Common myeloid progenitor, CD34-positive (primary cell): ENCODE data around the gene DRC3.

ENCODE experiments used
- CTCF ChIA-PET: fragments of 350-600 bp; sonication (Branson Sonifier 250); formaldehyde crosslinking; loops from one replicate; lab custom pipeline; 2021; ENCODE audit warnings: antibody characterized with exemption; lab: Charles Lee
- POLR2A ChIA-PET: fragments of 350-600 bp; sonication (Branson Sonifier 250); formaldehyde crosslinking; loops from one replicate; lab custom pipeline; 2021; ENCODE audit warnings: antibody characterized with exemption; lab: Charles Lee
- DNase-seq, 3 donors: peaks; one replicate each; pipeline versions ENCODE4 v3.0.0 to v3.0.0-alpha.2; 2013
- H3K27ac ChIP-seq, 2 experiments: 1 replicate in 1 of 2; 2 replicates in 1 of 2; pipeline ENCODE4 v1.7.0; 2013; ENCODE audit warnings: inconsistent platforms in 2 of 2, low read length in 2 of 2, mild to moderate bottlenecking in 2 of 2, low read depth in 1 of 2, moderate library complexity in 1 of 2; ENCODE audit not compliant: severe bottlenecking in 2 of 2, insufficient read depth in 1 of 2, poor library complexity in 1 of 2
- H3K27me3 ChIP-seq, 5 experiments: replicated peaks in 2 of 5; 1 replicate in 3 of 5; 2 replicates in 2 of 5; pipeline versions ENCODE4 v1.6.1 to v1.7.0; 2013; ENCODE audit warnings: low read length in 4 of 5, mild to moderate bottlenecking in 2 of 5, moderate library complexity in 2 of 5, inconsistent platforms in 1 of 5; ENCODE audit not compliant: insufficient read depth in 5 of 5, control insufficient read depth in 4 of 5
- H3K36me3 ChIP-seq, 4 experiments: 1 replicate in 2 of 4; 2 replicates in 2 of 4; pipeline versions ENCODE4 v1.6.1 to v1.7.0; 2013; ENCODE audit warnings: low read length in 3 of 4, control low read depth in 1 of 4, mild to moderate bottlenecking in 1 of 4; ENCODE audit not compliant: control insufficient read depth in 4 of 4, insufficient read depth in 4 of 4
- H3K4me1 ChIP-seq, 4 experiments: 1 replicate in 3 of 4; 2 replicates in 1 of 4; pipeline versions ENCODE4 v1.6.1 to v1.7.1; 2013; ENCODE audit warnings: low read length in 3 of 4, mild to moderate bottlenecking in 3 of 4, control low read depth in 1 of 4, inconsistent platforms in 1 of 4, moderate library complexity in 1 of 4; ENCODE audit not compliant: control insufficient read depth in 4 of 4, insufficient read depth in 4 of 4; ENCODE audit errors: control extremely low read depth in 1 of 4
- H3K4me3 ChIP-seq, 7 experiments: 1 replicate in 4 of 7; 2 replicates in 3 of 7; pipeline versions ENCODE4 v1.5.1 to v1.7.0; 2013; ENCODE audit warnings: mild to moderate bottlenecking in 7 of 7, low read length in 6 of 7, moderate library complexity in 6 of 7, inconsistent platforms in 2 of 7, low read depth in 2 of 7, control low read depth in 1 of 7; ENCODE audit not compliant: insufficient read depth in 4 of 7, control insufficient read depth in 1 of 7; ENCODE audit errors: extremely low read depth in 1 of 7
- H3K9me3 ChIP-seq, 5 experiments: 1 replicate in 4 of 5; 2 replicates in 1 of 5; pipeline versions ENCODE4 v1.6.1 to v1.7.1; 2013; ENCODE audit warnings: low read length in 4 of 5, mild to moderate bottlenecking in 2 of 5, inconsistent platforms in 1 of 5, low read depth in 1 of 5, moderate library complexity in 1 of 5; ENCODE audit not compliant: control insufficient read depth in 4 of 5, insufficient read depth in 2 of 5; ENCODE audit errors: control extremely low read depth in 1 of 5
- WGBS: methylation state at CpG from one replicate; pipeline ENCODE4 v1.1.5; 2013; ENCODE audit not compliant: insufficient coverage; 5-methylcytosine and 5-hydroxymethylcytosine counted together

DRC3 gene

GRCh38 chr17:17947309-17947708, 25.4 kb upstream of the DRC3 start:
- CTCF ChIA-PET: interaction anchor here (0.6 to 1.6 kb wide), 3 partner anchors 10 to 1711 kb away, joined by 3 to 5 read pairs (median 4); no protein-coding TSS in a partner anchor

GRCh38 chr17:17947966-17948365, 24.7 kb upstream of the DRC3 start:
- CTCF ChIA-PET: no interaction called here
- Histone ChIP-seq H3K4me1 (peaks cover 0 to 10% (median 4%) of the 10 kb centered on the region in 4 experiments), H3K27ac (no peak overlapping the region), H3K9me3 (no peaks in the 10 kb centered on the region), H3K36me3 (no peaks in the 10 kb centered on the region), H3K27me3 (no peaks in the 10 kb centered on the region), H3K4me3 (no peak overlapping the region)
- POLR2A ChIA-PET: interaction anchor here (0.7 kb wide), 1 partner anchor 18 kb away, joined by 3 read pairs; no protein-coding TSS in a partner anchor
- 100% methylated on average over 1 of the region's 1 CpG for WGBS
- DNase-seq: no peak

More at GRCh38 chr17:17947309-17947708, 25.4 kb upstream of the DRC3 start:
- H3K4me1 ChIP-seq: peaks cover 0 to 10% (median 4%) of the 10 kb centered on the region in 4 experiments
- H3K27me3 ChIP-seq: no peaks in the 10 kb centered on the region
- POLR2A ChIA-PET: interaction anchor here (0.7 kb wide), 2 partner anchors 17 to 63 kb away, joined by 3 read pairs; no protein-coding TSS in a partner anchor
- 100% methylated on average over 3 of the region's 5 CpGs for WGBS
- no peaks in the 10 kb centered on the region for H3K36me3 ChIP-seq
- H3K4me3 ChIP-seq: no peak overlapping the region
- no peak for DNase-seq
- H3K27ac ChIP-seq: no peak overlapping the region
- H3K9me3 ChIP-seq: no peaks in the 10 kb centered on the region

GRCh38 chr17:17950347-17950746, 22.3 kb upstream of the DRC3 start:
- Histone ChIP-seq H3K9me3 (no peaks in the 10 kb centered on the region), H3K36me3 (no peaks in the 10 kb centered on the region), H3K4me3 (no peak overlapping the region), H3K27ac (no peak overlapping the region), H3K4me1 (no peaks in the 10 kb centered on the region), H3K27me3 (no peaks in the 10 kb centered on the region)
- WGBS: 93% methylated on average over 5 of the region's 7 CpGs
- ChIA-PET POLR2A (no interaction called here), CTCF (no interaction called here)
- DNase-seq: no peak

GRCh38 chr17:17950806-17951205, 21.9 kb upstream of the DRC3 start:
- H3K4me3 ChIP-seq: no peak overlapping the region
- H3K27me3 ChIP-seq: no peaks in the 10 kb centered on the region
- H3K4me1 ChIP-seq: no peaks in the 10 kb centered on the region
- peaks cover 0 to under 1% (median 0%) of the 10 kb centered on the region in 4 experiments for H3K36me3 ChIP-seq
- no peak for DNase-seq
- ChIA-PET POLR2A (no interaction called here), CTCF (no interaction called here)
- WGBS: 100% methylated on average over 1 of the region's 1 CpG
- H3K9me3 ChIP-seq: no peaks in the 10 kb centered on the region
- H3K27ac ChIP-seq: no peak overlapping the region

GRCh38 chr17:17951524-17951923, 21.1 kb upstream of the DRC3 start:
- Histone ChIP-seq H3K36me3 (peaks cover 0 to 2% (median 0%) of the 10 kb centered on the region in 4 experiments), H3K27ac (no peak overlapping the region), H3K4me3 (no peak overlapping the region), H3K4me1 (no peaks in the 10 kb centered on the region), H3K9me3 (no peaks in the 10 kb centered on the region), H3K27me3 (no peaks in the 10 kb centered on the region)
- ChIA-PET CTCF (no interaction called here), POLR2A (interaction anchor here (0.6 kb wide), 1 partner anchor 21 kb away, joined by 6 read pairs; the partner anchor contains the start of gene TOM1L2)
- no peak for DNase-seq
- 100% methylated on average over 3 of the region's 5 CpGs for WGBS

GRCh38 chr17:17952691-17953090, 20.0 kb upstream of the DRC3 start:
- no peaks in the 10 kb centered on the region for H3K27me3 ChIP-seq
- peaks cover 0 to 1% (median 0%) of the 10 kb centered on the region in 4 experiments for H3K4me1 ChIP-seq
- no peaks in the 10 kb centered on the region for H3K9me3 ChIP-seq
- no peak overlapping the region for H3K4me3 ChIP-seq
- 86% methylated on average over 1 of the region's 3 CpGs for WGBS
- H3K27ac ChIP-seq: no peak overlapping the region
- ChIA-PET CTCF (no interaction called here), POLR2A (no interaction called here)
- DNase-seq: no peak
- peaks cover 0 to 2% (median 0%) of the 10 kb centered on the region in 4 experiments for H3K36me3 ChIP-seq

- CTCF ChIA-PET: no interaction called here
Measured at GRCh38 chr17:17954079-17954478, 18.6 kb upstream of the DRC3 start.

More at GRCh38 chr17:17954079-17954478, 18.6 kb upstream of the DRC3 start:
- Histone ChIP-seq H3K36me3 (peaks cover 0 to 2% (median 0%) of the 10 kb centered on the region in 4 experiments), H3K4me1 (peaks cover 0 to 14% (median 2%) of the 10 kb centered on the region in 4 experiments), H3K27me3 (no peaks in the 10 kb centered on the region), H3K27ac (no peak overlapping the region), H3K9me3 (no peaks in the 10 kb centered on the region), H3K4me3 (no peak overlapping the region)
- no peak for DNase-seq
- POLR2A ChIA-PET: no interaction called here
- WGBS: no CpG with 5 or more reads among the region's 3 CpGs
